ENCODE results near the gene BNIPL. TPM values are rescaled to one million over a fixed set of nuclear protein-coding genes. Genes with fewer than 3 reads are reported as not detected.

The BNIPL gene
- total and polyA plus RNA-seq, 2 of the 13 experiments (the other 11 are each of a cell fraction or from before 2014, with no cell fraction given): 0.40 to 1.1 TPM

- TF ChIP-seq ZNF660 (CRISPR knock-in tag; IDR thresholded peaks at IDR 0.05; ENCODE audit: borderline replicate concordance, low read depth) (no peak), HDAC1 (CRISPR knock-in tag; IDR thresholded peaks at IDR 0.05) (peak; percentile 78), ZBTB8A (CRISPR knock-in tag; IDR thresholded peaks at IDR 0.05; ENCODE audit: borderline replicate concordance, low read depth) (no peak), ZNF7 (CRISPR knock-in tag; IDR thresholded peaks at IDR 0.05) (no peak), POLR2A (IDR thresholded peaks at IDR 0.05; ENCODE audit: insufficient read depth in 1 of 2, low read depth in 2 of 2, low read length in 2 of 2) (peak; percentile 38 to 77; a peak in 3 of 4 replicates), ZNF354B (CRISPR knock-in tag; IDR thresholded peaks at IDR 0.05) (no peak), MBNL3 (CRISPR knock-in tag; conservative IDR thresholded peaks at IDR 0.05) (no peak), ELF1 (CRISPR knock-in tag; IDR thresholded peaks at IDR 0.05) (peak; percentile 88), MED13 (CRISPR knock-in tag; IDR thresholded peaks at IDR 0.05) (peak; percentile 24; the same call in 1 of the 2 replicates), RAD51 (IDR thresholded peaks at IDR 0.05; ENCODE audit: borderline replicate concordance) (no peak), SOX6 (IDR thresholded peaks at IDR 0.05) (no peak), SOX6 (CRISPR knock-in tag; IDR thresholded peaks at IDR 0.05) (peak; percentile 67), ZNF296 (CRISPR knock-in tag; conservative IDR thresholded peaks at IDR 0.05) (no peak), GTF2F1 (IDR thresholded peaks at IDR 0.05; ENCODE audit: low read length) (no peak), NR2F2 (IDR thresholded peaks at IDR 0.05; ENCODE audit: borderline replicate concordance, low read depth) (no peak; the same call in 1 of the 2 replicates), GABPB1 (CRISPR knock-in tag; IDR thresholded peaks at IDR 0.05) (peak; percentile 93), ZNF501 (CRISPR knock-in tag; IDR thresholded peaks at IDR 0.05) (peak; percentile 91), NONO (IDR thresholded peaks at IDR 0.05) (no peak), NONO (CRISPR knock-in tag; conservative IDR thresholded peaks at IDR 0.05) (peak; percentile 81), SAFB2 (CRISPR knock-in tag; IDR thresholded peaks at IDR 0.05; ENCODE audit: borderline replicate concordance, low read depth) (no peak; the same call in 1 of the 2 replicates), TAF1 (CRISPR knock-in tag; IDR thresholded peaks at IDR 0.05) (peak; percentile 45; the same call in 1 of the 2 replicates), FOXM1 (CRISPR knock-in tag; IDR thresholded peaks at IDR 0.05) (no peak), PHF8 (CRISPR knock-in tag; IDR thresholded peaks at IDR 0.05) (peak; percentile 95), BHLHE40 (IDR thresholded peaks at IDR 0.05; ENCODE audit: low read length) (no peak), ZNF446 (CRISPR knock-in tag; IDR thresholded peaks at IDR 0.05) (0 out of 2 replicates have a peak, but pooled peaks have one; percentile 67)
- TF ChIP-seq, protein P1, sequence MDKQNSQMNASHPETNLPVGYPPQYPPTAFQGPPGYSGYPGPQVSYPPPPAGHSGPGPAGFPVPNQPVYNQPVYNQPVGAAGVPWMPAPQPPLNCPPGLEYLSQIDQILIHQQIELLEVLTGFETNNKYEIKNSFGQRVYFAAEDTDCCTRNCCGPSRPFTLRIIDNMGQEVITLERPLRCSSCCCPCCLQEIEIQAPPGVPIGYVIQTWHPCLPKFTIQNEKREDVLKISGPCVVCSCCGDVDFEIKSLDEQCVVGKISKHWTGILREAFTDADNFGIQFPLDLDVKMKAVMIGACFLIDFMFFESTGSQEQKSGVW (CRISPR knock-in tag; IDR thresholded peaks at IDR 0.05; ENCODE audit: borderline replicate concordance): no peak
Observed at GRCh38 chr1:151059109-151060006, 23.0 kb downstream of the BNIPL start, which contains the start of gene CDC42SE1 (continued).
